GM21723 (cell line): ENCODE measurements around the gene RAN.
"Not testable (repeated sequence)": the region's sequence is repeated elsewhere in the genome, so short reads cannot be mapped to it uniquely, and the experiment has no call there.

Experiments used
- ATAC-seq: cut with Tn5 transposase; IDR thresholded peaks from one replicate; pipeline ENCODE4 v1.9.1; 2021; ENCODE audit warnings: mild to moderate bottlenecking, moderate library complexity; ENCODE audit not compliant: unreplicated experiment

The RAN gene

GRCh38 chr12:130848785-130849305, 23.0 kb upstream of the RAN start:
- not testable (repeated sequence) for ATAC-seq

- ATAC-seq = no peak
Observed at GRCh38 chr12:130849561-130850417, 22.1 kb upstream of the RAN start.

DNA sequence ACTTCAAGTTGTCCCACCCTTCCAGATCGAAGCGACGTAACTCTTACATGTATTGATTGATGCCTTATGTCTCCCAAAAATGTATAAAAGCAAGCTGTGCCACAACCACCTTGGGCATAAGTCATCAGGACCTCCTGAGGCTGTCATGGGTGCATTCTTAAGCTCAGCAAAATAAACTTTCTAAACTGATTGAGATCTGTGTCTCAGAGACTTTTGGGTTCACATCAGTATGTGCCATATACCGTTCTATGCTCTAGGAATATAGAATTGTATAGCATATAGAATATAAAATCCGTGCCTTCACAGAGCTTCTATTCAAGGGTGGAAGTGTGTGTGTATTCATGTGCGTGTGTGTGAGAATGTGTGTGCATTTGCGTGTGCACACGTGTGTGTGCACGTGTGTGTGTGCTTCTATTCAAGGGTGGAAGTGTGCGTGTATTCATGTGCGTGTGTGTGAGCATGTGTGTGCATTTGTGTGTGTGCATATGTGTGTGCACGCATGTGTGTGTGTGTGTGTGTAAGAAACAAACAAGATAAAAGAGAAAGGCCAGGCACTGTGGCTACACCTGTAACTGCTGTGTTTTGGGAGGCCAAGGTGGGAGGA, 21.3 kb upstream of the RAN start:
- ATAC-seq = no peak

DNA sequence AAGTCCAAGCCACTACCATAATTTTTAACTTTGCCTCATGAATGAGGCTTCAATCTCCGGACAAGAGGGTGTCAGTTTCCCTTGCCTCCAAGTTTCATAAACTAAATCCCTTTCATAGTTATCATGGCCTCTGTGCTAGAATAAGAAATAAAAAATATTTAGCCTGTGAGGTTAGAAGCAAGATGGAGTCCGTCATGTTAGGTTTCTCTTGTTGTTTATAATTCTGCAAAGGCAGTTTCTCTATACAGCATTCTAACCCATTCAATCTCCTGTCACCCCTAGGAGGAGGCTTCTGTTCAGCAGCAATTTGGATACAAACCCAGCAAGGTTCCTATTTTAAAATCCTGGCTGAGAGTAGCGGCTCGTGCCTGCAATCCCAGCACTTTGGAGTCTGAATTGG, 15.8 kb upstream of the RAN start:
- ATAC-seq = no peak

- no peak for ATAC-seq
Observed at GRCh38 chr12:130858084-130858483, 13.8 kb upstream of the RAN start.

DNA sequence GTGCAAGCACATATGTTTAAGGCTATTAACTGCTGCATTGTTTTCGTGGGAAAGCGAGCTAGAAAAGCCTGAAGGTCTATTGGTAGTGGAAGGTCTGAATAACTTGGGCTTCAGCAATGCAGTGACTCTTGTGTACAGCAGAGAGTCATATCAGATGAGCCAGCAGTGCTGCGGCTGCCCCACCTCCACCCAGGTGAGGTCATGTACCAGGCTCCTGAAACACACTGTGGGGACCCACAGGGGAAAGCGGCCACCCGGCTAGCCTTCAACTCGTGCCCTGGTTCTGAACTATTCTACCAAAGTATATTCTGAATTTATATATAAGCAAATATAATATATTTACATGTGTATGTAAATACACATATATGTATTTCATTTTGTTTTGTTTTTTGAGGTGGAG, 12.7 kb upstream of the RAN start:
- ATAC-seq = no peak

DNA sequence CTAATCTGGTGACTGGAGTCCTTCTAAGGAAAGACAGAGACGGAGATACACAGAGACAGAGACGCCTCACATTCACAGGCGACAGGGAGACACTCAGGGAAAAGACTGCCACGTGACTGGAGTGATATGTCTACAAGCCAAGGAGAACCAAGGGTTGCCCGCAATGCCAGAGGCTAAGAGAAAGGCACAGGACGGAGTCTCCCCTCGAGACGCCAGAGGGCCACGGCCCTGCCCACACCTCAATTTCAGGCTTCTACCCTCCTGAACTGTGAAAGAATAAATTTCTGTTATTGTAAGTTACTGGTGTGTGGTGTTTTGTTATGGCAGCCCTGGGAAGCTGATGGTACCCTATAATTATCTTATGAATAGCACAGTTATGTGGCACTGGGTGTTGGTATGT, 11.6 kb upstream of the RAN start:
- ATAC-seq = no peak

DNA sequence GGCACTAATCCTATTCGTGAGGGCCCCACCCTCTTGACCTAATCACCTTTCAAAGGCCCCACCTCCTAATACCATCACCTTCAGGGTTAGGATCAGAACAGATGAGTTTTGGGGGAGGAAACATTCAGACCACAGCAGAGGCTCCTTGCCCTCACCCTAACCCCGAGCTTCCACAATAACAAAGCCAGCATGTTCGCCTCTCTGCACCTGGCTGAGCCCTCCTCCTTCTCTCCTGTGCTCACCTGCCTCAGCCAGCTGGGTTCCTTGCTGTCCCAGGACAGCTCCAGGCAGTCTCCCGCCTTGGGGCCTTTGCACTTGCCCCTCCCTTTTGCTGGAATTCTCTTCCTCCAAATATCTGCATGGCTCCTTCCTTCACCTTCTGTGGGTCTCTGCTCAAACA, 9.7 kb upstream of the RAN start:
- ATAC-seq = no peak

DNA sequence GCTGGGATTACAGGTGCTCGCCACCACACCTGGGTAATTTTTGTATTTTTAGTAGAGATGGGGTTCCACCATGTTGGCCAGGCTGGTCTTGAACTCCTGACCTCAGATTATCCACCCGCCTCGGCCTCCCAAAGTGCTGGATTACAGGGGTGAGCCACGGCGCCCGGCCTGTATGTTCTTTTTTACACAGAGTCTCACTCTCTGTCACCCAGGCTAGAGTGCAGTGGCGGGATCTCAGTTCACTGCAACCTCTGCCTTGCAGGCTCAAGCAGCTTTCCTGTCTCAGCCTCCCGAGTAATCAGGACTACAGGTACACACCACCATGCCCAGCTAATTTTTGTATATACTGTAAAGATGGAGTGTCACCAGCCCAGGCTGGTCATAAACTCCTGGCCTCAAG, 9.1 kb upstream of the RAN start:
- ATAC-seq = not testable (repeated sequence)

DNA sequence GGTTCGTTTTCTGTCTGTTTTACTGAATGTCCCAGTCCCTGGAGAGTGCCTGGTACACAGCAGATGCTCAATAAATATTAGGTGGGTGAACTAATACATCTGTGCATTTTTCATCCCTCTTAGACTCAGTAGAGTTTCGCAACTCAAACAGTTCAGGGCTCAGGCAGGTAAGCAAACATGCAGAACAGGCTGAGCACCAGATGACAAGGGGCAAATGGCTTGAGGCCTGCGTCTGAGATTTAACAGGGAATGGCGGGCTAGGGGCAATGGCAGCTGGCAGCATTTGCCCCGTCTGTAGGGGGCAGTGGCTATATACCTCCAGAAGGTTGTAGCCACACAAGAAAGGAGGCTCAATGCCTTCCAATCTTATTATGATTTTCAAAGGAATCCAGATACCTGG, 8.6 kb upstream of the RAN start:
- ATAC-seq = no peak

DNA sequence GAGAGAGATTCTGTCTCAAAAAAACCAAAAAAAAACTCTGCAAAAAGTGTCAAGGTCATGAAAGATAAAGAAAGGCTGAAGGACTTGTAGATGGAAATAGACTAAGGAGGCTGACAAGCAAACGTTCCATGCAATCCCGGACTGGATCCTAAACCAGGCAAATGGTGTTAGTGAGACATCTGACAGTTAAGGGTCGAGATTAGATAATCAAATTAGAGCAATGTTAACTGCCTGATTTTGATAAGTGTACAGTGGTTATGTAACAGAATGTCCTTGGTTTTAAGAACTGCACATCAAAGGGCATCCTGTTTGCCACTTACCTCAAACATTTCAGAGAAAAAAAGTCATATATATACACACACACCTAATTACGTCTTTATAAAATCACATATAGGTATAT, 3.5 kb upstream of the RAN start:
- no peak for ATAC-seq

DNA sequence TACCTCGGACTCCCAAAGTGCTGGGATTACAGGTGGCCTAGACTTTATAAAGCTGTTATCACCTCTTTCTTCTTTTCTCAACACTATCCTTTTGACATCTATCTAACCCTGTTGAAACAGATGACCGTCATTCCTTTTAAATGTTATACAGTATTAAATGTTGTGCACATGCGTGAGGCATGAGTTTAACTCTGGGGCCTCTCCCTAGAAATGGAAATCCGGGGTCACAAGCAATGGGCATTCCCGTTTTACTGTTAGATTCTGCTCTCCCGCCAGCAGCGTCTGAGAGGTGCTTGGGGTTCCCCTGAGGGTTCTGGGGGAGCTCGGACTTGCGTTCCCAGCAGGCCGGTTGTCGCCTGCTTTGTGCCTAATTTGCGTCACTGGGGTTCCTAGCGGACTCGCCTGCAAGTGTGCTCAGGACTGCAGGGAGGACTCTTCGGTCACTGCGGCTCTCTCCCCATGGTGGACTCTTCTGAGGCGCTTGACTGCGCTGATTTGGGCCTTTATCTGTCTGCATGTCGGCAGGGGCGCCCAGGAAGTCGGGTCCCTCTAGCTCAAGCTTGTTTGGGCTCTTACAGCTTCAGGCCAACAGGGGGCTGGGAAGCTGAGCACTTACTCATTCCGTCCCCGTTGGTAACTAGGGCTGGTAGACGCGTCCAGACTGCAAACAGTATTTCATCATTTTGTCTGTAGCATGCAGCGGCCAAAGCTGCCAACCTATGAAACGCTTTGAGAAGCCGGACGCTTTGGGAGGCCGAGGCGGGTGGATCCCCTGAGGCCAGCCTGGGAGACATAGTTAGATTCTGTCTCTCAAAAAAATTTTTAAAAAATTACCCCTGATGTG, 1.2 kb upstream of the RAN start:
- ATAC-seq = peak; percentile 56

- peak; percentile 36 for ATAC-seq
Observed at GRCh38 chr12:130872179-130873096, 572 bp downstream of the RAN start.

GRCh38 chr12:130873106-130873795, 1.4 kb downstream of the RAN start:
- ATAC-seq = no peak

DNA sequence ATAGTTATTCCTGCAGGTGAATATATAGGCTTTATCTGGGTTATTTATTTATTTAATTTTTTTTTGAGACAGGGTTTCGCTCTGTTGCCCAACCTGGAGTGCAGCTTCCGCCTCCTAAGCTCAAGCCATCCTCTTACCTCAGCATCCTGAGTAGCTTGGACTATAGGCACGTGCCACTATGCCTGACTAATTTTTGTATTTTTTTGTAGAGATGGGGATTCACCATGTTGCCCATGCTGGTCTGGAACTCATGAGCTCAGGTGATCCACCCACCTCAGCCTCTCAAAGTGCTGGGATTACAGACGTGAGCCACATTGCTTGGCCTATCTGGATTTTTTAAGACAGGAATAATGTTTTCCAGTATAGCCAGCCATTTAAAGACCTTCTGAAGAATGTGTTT, 2.0 kb downstream of the RAN start:
- no peak for ATAC-seq

- ATAC-seq = no peak
Observed at GRCh38 chr12:130874696-130875095, 2.8 kb downstream of the RAN start.

GRCh38 chr12:130875193-130875592, 3.3 kb downstream of the RAN start:
- no peak for ATAC-seq

- not testable (repeated sequence) for ATAC-seq
Observed at GRCh38 chr12:130875708-130876107, 3.8 kb downstream of the RAN start.

DNA sequence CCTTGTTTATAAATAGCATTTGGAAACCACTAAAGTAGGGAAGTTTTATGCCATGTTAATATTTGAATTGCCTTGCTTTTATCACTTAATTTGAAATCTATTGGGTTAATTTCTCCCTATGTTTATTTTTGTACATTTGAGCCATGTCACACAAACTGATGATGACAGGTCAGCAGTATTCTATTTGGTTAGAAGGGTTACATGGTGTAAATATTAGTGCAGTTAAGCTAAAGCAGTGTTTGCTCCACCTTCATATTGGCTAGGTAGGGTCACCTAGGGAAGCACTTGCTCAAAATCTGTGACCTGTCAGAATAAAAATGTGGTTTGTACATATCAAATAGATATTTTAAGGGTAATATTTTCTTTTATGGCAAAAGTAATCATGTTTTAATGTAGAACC, 4.4 kb downstream of the RAN start:
- ATAC-seq = no peak

- no peak for ATAC-seq
Observed at GRCh38 chr12:130876758-130877157, 4.9 kb downstream of the RAN start.
